Measurements from ENCODE around the gene AKR1B15.
"Not testable (repeated sequence)": the region's sequence is repeated elsewhere in the genome, so short reads cannot be mapped to it uniquely, and the experiment has no call there.

The AKR1B15 gene

GRCh38 chr7:134567368-134567767 is 18.5 kb downstream of the AKR1B15 start:
- no peak for DNase-seq

- DNase-seq: not testable (repeated sequence)
Observed at GRCh38 chr7:134569962-134570361, 21.1 kb downstream of the AKR1B15 start.

GRCh38 chr7:134571101-134571500 is 22.2 kb downstream of the AKR1B15 start:
- DNase-seq: no peak

GRCh38 chr7:134571746-134572461 is 23.0 kb downstream of the AKR1B15 start:
- no peak for DNase-seq

- no peak for DNase-seq
Observed at GRCh38 chr7:134574322-134574721, 25.4 kb downstream of the AKR1B15 start.

GRCh38 chr7:134584290-134584689 is 35.4 kb downstream of the AKR1B15 start:
- DNase-seq: no peak

- no peak for DNase-seq
Observed at GRCh38 chr7:134585897-134586296, 37.0 kb downstream of the AKR1B15 start.

GRCh38 chr7:134587750-134588149 is 38.8 kb downstream of the AKR1B15 start:
- no peak for DNase-seq

- DNase-seq: no peak
Observed at GRCh38 chr7:134589491-134589941, 40.6 kb downstream of the AKR1B15 start.

GRCh38 chr7:134593530-134594392 is 44.9 kb downstream of the AKR1B15 start:
- no peak for DNase-seq

- no peak for DNase-seq
Observed at GRCh38 chr7:134594877-134595276, 46.0 kb downstream of the AKR1B15 start.

GRCh38 chr7:134599371-134599770 is 50.5 kb downstream of the AKR1B15 start:
- no peak for DNase-seq

GRCh38 chr7:134601459-134601858 is 52.5 kb downstream of the AKR1B15 start:
- DNase-seq: no peak

GRCh38 chr7:134602881-134603451 is 54.1 kb downstream of the AKR1B15 start:
- no peak for DNase-seq

GRCh38 chr7:134605978-134606923 is 57.3 kb downstream of the AKR1B15 start:
- DNase-seq: peak; percentile 37 to 47

GRCh38 chr7:134611611-134612151 is 62.8 kb downstream of the AKR1B15 start:
- DNase-seq: no peak

- DNase-seq: peak in 1 of 2 experiments; percentile 1
Observed at GRCh38 chr7:134612197-134612596, 63.3 kb downstream of the AKR1B15 start.

GRCh38 chr7:134613623-134614347 is 64.9 kb downstream of the AKR1B15 start:
- DNase-seq: peak; percentile 43 to 53

- no peak for DNase-seq
Observed at GRCh38 chr7:134616611-134617010, 67.7 kb downstream of the AKR1B15 start.

GRCh38 chr7:134618756-134619530 is 70.0 kb downstream of the AKR1B15 start:
- DNase-seq: peak in 1 of 2 experiments; percentile 19

Data from AML-193 (cell line).